GM18511 (cell line): Measurements from ENCODE around the gene KRT76.
"Not testable (repeated sequence)": the region's sequence is repeated elsewhere in the genome, so short reads cannot be mapped to it uniquely, and the experiment has no call there.

Source experiments
- ATAC-seq: cut with Tn5 transposase; IDR thresholded peaks from one replicate; pipeline ENCODE4 v1.9.1; 2021; ENCODE audit warnings: mild to moderate bottlenecking, moderate library complexity; ENCODE audit not compliant: unreplicated experiment

The KRT76 gene

DNA sequence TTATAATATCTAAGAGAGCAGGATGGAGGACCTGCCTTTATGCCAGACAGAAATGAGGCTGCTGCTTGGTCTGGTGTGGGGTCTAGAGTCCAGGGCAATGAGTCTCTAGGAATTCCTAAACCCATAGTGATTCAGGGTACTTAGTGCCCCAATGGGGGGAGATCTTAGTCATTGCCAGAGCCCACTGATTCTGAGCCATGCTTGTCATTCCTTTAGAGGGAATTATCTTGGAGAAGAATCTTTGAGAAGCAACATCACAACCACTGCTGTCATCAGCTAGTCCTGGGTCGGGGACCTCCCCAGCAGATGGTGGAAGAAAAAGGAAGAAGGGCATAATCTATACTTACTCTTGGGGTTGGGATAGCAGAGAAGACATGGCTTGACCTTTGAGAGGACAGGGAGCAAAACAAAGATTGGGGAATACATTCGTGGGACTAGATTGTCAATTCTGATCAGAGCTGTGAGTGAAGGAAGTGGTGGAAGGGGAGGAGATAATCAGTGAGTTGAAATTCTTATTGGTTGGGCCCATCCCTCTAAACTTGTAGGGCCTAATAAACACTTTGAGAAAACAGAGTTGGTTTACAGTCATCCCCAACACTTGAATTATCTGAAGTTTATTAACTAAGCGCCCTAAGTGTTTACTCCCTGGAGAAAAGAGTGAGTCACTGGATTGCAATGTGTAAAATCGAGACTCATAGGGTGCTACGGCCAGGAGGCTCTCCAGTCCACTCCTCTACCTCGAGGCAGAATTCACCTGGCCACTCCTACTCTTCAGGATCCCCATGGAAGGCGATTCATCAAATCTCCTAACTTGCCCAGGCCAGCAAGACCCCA is 21.7 kb upstream of the KRT76 start:
- no peak for ATAC-seq

DNA sequence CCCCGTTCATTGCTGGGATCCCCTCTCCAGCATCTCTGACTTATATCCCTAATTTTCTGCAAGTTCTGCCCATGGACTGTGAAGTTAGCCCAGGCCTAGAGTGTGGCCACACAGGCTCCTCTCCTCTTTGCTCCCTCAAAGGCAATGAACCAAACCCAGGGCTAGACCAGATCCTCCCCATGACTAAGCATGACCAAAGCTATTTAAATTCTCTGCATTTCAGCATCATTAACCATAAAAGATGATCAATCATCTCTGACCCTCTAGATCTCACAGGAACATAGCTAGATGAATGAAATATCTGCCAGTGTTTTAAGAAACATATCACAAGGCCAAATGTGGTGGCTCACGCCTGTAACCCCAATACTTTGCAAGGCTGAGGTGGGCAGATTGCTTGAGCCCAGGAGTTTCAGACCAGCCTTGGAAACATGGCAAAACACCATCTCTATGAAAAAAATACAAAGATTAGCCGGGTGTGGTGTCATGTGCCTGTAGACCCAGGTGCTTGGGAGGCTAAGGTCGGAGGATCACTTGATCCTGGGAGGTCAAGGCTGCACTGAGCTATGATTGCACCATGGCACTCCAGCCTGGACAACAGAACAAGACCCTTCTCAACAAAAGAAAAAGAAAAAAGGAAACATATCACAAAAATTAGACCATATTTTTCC is 21.0 kb upstream of the KRT76 start:
- ATAC-seq: no peak

DNA sequence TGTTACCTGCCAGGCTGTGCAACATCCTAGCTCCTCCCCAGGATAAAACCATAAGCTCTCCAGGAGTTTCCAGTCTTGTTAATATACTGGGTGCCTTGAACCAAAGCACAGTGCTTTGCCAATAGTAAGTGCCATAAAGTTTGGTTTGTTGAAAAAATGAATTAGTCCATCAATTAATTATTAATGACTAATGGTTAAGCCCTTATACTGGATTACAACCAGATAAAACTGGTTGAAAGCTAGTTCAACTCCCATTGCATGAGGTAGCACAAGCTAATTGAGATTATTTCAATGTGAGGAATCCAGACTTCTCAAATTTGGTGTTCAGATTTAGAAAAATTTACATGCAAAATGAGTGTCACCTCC is 20.4 kb upstream of the KRT76 start:
- no peak for ATAC-seq

- no peak for ATAC-seq
These were observed 19.8 kb upstream of the KRT76 start for GRCh38 chr12:52796839-52797528.

DNA sequence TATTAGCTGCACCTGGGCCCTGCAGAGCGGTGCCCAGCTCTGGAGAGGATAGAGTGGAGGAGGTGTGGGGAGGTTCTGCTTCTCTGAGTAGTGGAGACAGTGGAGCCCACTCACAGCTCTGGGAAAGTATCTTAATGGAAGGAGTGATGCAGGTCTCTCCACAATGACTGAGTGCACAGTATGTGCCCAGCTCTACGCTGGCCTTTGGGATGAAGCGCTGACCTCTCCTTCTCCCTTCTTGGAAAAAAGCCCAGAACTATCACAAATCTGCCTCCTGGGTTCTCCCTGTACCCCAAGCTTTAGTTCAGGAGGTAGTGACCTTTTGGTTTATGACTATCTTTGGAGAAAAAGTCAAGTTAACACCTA is 19.3 kb upstream of the KRT76 start:
- ATAC-seq: no peak

- no peak for ATAC-seq
These were observed 18.7 kb upstream of the KRT76 start, which contains the start of gene KRT3 for GRCh38 chr12:52795694-52796428. KRT3 (minus strand) TSS chr12:52796117; CDS start chr12:52796042, 75 bp downstream.

DNA sequence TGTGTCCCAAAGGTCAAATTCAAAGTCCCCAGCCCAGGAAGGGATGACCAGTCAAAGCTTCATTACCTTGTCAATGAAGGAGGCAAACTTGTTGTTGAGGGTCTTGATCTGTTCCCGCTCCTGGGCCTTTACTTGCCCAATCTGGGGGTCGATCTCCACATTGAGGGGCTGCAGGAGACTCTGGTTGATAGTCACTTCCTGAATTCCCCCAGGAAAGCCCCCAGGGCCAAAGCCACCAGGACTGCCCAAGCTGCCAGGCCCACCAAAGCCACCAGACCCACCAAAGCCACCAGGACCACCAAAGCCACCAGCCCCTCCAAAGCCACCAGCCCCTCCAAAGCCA is 18.2 kb upstream of the KRT76 start:
- ATAC-seq: not testable (repeated sequence)

GRCh38 chr12:52794479-52795331 is 17.6 kb upstream of the KRT76 start:
- no peak for ATAC-seq

DNA sequence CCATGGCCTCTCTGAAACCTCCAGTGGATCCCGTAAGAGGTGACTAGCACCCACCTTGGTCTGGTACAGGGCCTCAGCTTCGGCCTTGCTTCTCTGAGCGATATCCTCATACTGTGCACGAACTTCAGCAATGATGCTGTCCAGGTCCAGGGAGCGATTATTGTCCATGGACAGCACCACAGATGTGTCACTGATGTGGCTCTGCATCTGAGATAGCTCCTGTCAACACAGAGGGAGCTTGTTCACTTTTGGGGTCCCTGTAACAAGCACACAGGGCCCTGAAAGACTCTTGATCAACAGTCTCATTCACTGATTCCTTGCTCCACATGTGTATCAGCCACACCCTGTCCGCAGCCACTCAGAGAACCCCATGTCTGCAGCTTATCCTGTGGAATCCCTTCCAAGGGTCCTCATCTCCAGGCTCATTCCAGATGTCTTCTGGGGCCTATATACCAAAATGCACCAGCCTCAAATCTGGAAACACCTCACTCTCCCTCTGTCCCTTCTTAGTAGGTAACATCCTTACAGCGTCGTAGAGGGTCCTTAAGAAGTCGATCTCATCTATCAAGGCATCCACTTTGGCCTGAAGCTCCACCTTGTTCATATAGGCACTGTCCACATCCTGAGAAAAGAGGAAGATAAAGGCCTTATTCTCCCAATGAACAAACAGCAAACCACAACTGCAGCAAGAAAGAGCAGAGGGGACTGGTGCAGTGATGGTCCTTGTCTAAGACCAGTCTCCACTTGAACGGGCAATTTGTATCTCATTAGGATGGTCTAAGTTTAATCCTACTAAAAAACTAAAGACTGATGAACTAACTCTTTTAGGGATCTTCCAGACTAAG is 15.3 kb upstream of the KRT76 start:
- no peak for ATAC-seq

GRCh38 chr12:52791271-52792184 is 14.4 kb upstream of the KRT76 start:
- no peak for ATAC-seq

DNA sequence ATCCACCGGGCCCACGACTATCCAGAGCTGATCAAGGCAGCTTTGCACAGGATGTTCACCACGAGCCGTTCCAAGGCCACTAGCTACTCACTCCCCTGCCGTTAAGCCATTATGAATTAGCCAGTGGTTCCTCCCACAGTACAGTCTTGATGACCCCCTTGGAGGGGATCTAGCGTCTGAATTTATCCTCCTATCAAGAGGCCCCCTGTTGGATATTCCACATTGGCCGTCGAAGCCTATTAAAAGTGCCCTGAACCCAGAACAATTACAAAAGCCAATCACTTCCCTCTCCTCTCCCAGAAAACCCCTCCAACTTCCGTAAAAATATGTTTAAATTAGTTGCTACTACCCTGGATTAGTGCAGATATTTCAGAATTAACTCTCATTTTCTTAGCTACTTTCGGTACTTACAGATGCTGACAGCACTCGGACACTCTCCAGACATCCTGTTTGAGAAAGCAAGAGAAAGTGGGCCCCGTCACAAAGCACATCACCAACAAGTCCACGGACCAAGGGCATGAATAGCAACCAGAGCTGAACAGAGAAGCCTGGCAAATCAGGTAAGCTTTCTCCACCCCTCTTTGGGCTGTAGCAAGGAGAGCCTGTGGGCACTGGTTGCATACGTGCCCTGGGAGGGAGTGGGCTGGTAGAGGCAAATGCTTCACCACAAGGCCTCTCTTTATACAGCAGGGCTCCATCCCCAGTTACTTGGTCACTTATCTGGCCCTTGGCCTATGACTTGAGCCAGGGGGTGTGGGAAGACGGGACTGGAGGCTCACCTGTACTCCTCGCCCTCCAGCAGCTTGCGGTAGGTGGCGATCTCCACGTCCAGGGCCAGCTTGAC is 13.5 kb upstream of the KRT76 start:
- no peak for ATAC-seq

DNA sequence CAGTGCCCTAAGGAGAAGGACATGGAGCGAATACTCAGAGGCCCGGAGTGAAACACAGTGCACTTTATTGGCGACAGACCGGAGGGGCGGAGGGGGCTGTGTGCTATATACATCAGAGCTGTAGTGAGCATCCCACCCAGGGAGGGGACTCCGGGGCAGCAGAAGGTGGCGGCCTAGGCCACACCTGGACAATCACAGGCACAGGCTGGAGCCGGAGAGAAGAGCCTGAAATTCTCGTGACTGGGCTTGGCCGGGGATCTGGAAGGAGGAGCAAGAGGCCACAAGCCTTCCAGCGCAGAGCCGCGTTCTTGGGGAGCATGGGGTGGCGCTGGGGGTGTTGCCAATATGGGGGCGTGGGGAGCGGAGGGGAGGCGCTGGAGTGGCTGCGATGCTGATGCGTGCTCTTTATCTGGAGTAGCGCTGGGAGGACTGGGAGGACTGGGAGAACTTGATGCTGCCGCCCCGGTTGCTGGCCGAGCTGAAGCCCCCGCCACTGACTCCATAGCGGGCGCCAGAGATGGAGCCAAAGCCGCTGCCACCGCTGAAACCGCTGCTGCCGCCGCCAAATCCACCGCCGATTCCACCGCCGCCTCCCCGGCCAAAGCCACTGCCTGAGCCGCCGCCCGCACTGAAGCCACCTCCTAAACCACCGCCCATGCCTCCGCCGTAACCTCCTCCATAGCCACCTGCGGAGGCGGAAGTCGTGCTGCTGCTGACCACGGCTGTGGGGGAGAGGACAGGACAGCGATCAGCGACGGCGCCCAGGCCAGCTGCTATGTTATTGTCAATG is 12.7 kb upstream of the KRT76 start:
- no peak for ATAC-seq

- no peak for ATAC-seq
These were observed 11.9 kb upstream of the KRT76 start for GRCh38 chr12:52788876-52789636.

DNA sequence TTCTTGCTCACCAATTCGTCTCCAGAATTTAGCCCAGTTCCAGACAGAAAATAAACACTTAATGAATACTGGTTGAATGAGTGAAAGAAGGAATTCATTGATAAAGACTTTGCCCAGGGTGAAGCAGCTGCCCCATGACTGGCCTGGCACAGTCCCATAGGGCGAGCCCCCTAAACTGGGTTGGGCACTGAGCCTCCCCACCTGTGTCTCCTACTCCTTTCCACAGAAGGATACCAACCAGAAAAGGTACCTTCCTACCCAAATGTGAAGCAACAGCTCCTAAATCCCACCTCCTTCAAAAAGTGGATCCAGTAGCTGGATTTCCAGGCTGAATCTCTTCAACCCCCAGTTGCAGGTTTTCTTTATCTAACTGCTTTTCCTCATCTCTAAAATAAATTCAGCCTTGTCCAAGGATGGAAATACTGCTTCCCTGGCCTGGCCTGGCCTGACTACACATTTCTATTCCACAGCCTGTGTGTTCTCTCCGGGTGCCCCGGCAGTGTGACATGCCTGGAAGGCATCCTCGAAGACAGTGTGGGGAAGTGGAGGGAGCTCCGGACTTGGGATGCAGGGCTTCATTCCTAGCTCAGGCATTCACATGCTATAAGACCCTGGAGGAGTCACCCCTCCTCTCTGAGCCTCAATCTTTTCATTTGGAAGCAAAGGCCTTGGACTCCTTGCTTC is 11.2 kb upstream of the KRT76 start:
- no peak for ATAC-seq
